HG03565 (cell line): ENCODE data around the gene AZIN2.
"Not testable (repeated sequence)": the region's sequence is repeated elsewhere in the genome, so short reads cannot be mapped to it uniquely, and the experiment has no call there.

Experiments
- ATAC-seq: cut with Tn5 transposase; IDR thresholded peaks from one replicate; pipeline ENCODE4 v1.9.1; 2021; ENCODE audit warnings: mild to moderate bottlenecking, moderate library complexity; ENCODE audit not compliant: unreplicated experiment

The AZIN2 gene

DNA sequence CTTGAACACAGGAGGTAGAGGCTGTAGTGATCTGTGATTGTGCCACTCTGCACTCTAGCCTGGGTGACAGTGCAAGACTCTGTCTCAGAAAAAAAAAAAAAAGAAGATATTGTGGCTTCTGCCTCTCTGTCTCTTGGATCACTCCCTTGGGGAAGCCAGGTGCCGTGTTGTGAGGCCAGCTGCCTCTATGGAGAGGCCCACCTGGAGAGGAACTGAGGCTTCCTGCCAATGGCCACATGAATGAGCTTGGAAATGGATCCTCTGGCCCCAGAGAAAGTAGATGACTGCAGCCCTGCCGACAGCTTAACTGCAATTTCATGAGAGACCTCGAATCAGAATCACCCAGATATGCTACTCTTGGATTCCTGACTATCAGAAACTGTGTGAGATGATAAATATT is 24.5 kb upstream of the AZIN2 start:
- no peak for ATAC-seq

GRCh38 chr1:33057095-33057494 is 23.9 kb upstream of the AZIN2 start:
- no peak for ATAC-seq

DNA sequence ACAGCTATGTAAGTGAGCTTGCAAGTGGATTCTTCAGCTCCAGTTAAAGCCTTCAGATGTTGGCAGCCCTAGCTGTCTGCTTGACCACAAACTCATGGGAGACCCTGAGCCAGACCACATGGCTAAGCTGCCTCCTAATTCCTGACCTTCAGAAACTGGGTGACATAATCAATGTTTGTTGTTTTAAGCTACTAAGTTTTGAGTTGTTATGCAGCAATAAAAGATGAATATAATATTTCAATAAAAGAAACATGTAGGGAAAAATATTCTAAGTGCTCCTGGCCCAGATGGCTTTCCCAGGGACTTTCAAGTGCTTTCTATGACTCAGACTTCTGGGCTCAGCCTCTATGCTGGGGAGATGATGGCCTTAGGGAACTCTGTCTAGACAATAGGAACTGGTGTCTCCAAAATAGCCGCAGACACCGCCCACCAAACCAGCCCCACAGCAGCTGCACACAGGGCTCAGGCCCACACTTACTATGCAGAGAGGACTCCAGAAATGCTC is 20.3 kb upstream of the AZIN2 start:
- no peak for ATAC-seq

DNA sequence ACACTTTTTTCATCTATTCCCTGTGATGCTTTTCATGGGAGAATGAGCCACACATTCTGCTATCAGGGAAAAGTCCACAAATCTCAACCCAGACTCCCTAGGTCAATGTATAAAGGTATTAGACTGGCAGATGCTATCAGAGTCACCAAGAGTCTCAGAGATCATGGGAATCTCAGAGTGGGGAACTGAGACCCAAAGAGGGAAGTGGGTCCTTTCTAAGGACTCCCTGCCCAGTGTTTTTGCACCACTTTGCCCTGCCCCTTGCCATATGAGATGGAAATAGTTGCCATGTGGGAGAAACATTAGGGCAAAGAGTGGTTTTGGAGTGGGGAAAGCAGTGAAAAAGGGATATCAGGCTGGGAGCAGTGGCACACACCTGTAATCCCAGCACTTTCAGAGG is 19.1 kb upstream of the AZIN2 start:
- ATAC-seq, result no peak

DNA sequence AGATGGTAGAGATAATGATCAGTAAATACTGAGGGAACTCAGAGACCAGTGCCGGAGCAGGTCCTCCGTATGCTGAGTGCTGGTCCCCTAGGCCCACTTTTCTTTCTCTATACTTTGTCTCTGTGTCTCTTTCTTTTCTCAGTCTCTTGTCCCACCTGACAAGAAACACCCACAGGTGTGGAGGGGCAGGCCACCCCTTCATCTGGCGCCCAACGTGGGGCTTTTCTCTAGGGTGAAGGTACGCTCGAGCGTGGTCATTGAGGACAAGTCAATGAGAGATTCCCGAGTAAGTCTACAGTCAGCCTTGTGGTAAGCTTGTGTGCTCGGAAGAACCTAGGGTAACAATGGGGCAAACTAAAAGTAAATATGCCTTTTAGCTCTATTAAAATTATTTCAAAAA is 16.7 kb upstream of the AZIN2 start:
- ATAC-seq, result not testable (repeated sequence)

- no peak for ATAC-seq
These were observed 15.7 kb upstream of the AZIN2 start for GRCh38 chr1:33065301-33065700.

GRCh38 chr1:33066477-33066876 is 14.5 kb upstream of the AZIN2 start:
- ATAC-seq, result not testable (repeated sequence)

- ATAC-seq, result not testable (repeated sequence)
These were observed 12.8 kb upstream of the AZIN2 start for GRCh38 chr1:33068108-33068507.

- no peak for ATAC-seq
These were observed 10.3 kb upstream of the AZIN2 start for GRCh38 chr1:33070628-33071027.

DNA sequence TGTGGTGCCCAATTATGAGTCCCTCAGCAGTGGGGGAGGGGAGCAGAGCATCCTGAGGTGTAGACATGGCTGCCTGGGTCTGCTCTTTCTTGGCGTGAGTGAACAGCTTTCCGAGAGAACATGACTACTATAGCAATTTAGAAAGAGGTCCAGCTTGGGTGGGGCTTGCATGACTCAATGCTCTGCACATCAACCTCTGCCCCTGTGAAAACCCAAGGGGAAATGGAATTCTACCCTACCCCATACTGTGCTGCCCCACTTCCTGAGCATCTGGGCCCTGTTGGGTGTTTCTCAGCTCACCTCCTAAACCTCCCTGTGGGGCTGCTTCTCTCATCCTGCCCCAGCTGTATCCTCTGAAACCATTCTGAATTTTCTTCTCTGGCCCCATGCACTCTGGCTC is 8.2 kb upstream of the AZIN2 start:
- ATAC-seq, result no peak

- no peak for ATAC-seq
These were observed 6.6 kb upstream of the AZIN2 start for GRCh38 chr1:33074193-33074945.

GRCh38 chr1:33078030-33078591 is 2.8 kb upstream of the AZIN2 start:
- ATAC-seq, result no peak

DNA sequence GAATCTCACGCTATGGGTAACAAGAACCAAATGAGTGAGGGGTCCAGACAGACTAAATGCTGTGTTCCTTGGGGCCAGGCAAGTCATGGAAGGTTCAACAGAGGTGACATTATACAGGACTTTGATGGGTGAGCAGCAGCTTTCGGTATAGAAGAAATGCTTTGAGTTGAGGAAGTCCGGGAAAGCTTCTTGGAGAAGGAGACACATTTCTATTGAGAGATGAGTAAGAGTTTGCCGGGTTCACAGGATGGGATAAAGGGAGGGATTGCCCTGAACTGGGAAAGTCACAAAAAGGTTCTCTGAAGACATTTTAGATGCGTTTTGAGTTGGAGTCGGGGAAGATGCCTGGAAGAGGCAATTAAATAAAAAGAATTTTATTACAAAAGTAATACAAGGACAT is 580 bp upstream of the AZIN2 start:
- ATAC-seq, result no peak

- ATAC-seq, result no peak
These were observed 777 bp downstream of the AZIN2 start for GRCh38 chr1:33081554-33082305.

GRCh38 chr1:33082575-33083108 is 1.7 kb downstream of the AZIN2 start:
- no peak for ATAC-seq

DNA sequence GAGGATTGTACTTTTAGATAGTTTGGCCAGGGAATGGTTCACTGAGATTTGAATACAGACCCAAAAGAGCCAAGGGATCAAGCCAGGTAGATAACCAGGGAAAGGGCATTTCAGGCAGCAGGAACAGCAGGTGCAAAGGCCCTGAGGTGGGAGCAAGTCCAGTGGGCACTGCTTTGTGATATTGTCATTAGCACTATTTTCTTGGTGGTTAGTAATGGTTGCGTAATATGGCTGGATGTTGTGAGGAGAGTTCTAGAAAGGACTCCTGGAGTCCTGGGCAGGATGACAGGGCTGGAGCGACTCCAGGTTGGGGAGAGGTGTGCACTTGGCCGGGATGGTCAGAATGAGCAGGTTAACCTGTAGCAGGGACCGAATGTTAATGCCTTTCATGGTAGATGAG is 4.4 kb downstream of the AZIN2 start:
- no peak for ATAC-seq

DNA sequence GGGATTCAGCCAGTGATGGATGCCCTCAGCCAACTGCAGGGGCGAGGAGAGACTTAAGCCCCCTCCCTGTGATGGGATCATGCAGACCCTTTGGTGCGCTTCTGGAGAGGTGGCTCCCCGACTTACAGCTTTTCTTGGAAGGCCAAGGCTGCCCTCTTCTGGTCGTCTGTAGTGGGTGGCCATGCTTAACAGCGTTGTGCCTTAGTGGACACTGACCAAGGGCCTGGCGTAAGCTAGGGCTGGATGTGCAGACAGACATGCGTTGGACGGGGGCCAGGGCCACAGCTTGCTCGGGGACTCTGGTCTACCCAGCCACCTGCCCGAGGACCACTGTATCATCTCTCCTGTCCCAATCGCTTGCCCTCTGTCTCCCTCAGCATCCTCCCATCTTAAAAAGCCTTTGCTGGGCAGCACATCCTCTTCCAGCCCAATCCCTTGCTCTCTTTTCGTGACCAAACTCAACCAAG is 5.5 kb downstream of the AZIN2 start:
- no peak for ATAC-seq

GRCh38 chr1:33087677-33088076 is 6.7 kb downstream of the AZIN2 start:
- no peak for ATAC-seq

- no peak for ATAC-seq
These were observed 7.4 kb downstream of the AZIN2 start for GRCh38 chr1:33088119-33088906.

DNA sequence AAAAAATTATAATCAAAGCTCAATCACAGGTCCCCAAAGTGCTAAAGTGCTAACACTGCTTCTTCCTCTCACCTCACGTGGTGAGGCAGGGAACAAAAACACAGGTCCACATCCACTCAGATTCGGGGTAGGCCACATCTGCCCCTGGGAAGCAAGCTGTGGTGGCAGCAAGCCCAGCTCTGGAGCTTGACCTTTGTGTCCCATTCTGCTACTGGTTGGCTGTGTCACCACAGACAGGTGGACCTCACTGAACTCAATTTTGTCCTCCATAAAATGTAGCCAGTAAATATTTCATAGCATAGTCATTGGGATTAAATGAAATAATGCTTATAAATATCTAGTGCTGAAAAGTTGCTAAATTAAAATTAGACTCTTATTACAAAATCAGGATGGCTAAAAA is 8.5 kb downstream of the AZIN2 start:
- ATAC-seq, result no peak

DNA sequence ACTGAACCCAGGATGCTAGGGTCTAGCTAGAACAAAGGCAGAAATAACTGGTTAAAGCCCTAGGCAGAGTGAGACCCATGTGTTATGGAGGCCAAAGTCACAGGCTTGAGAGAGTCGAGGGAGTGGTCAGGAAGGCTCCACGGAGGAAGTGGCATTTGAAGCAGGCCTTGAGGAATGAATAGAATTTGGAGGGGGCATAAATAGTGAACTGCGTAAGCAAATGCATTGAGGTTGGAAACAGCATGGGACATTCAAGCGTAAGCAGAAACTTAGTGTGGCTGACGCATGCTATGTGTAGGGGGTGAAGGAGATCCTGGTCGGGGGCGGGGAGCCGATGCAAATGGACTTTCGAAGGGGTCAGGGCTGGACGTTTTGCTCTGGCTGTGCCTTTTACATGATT is 11.5 kb downstream of the AZIN2 start:
- no peak for ATAC-seq
